ENCODE data around the gene ZNF440.
"Not testable (repeated sequence)": the region's sequence is repeated elsewhere in the genome, so short reads cannot be mapped to it uniquely, and the experiment has no call there.

GRCh38 chr19:11835626-11836066, 21.6 kb downstream of the ZNF440 start:
- TF ChIP-seq CTCF (conservative IDR thresholded peaks at IDR 0.05; ENCODE audit: low read length); EZH2phosphoT487 (IDR thresholded peaks at IDR 0.05; ENCODE audit: borderline replicate concordance): not testable (repeated sequence)
